Epithelial cell of prostate (primary cell): ENCODE measurements around the gene WWTR1.

Source experiments
- DNase-seq: peaks from one replicate; pipeline ENCODE4 v3.0.0-alpha.2; 2011; ENCODE audit warnings: low read depth, low spot score
- H3K27ac ChIP-seq: fragments of 450-650 bp; 2 replicates; pipeline ENCODE4 v1.5.1; 2017; ENCODE audit warnings: mild to moderate bottlenecking

The WWTR1 gene

DNA sequence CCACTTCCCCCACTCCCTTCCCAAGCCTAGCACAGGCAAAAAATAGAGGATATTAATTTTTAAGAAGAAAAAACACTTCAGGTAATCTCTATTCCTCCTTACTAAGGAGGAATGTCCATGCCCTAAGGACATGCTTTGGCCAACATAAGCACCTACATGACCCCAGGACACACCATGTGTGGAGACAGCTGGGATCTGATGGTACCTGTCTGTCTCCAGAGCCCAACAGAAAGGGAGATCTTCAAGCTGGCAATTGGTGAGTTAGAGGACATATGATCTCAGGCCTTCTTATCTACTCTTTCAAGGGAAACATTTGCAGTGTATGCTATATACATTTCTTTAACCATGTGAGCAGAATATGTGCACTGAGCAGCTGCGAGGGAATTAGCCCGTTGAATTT, 176.3 kb downstream of the WWTR1 start:
- DNase-seq: no peak
- H3K27ac ChIP-seq: no peak overlapping the region

DNA sequence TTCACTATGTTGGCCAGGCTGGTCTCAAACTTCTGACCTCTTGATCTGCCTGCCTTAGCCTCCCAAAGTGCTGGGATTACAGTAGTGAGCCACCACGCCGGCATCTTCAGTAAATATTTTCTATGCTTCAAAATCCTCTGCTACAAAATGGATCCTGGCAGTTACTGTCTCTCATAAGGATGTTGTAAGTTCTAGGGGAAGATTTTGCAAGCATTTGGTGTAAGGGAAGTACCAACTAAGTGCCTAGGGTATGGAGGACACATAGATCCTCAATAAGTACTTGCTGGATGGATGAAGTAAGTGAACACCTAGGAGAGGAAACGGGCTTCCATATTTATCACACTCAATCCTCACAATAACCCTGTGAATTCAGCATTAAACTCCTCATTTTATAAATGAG, 176.8 kb downstream of the WWTR1 start:
- H3K27ac ChIP-seq: no peak overlapping the region
- no peak for DNase-seq

DNA sequence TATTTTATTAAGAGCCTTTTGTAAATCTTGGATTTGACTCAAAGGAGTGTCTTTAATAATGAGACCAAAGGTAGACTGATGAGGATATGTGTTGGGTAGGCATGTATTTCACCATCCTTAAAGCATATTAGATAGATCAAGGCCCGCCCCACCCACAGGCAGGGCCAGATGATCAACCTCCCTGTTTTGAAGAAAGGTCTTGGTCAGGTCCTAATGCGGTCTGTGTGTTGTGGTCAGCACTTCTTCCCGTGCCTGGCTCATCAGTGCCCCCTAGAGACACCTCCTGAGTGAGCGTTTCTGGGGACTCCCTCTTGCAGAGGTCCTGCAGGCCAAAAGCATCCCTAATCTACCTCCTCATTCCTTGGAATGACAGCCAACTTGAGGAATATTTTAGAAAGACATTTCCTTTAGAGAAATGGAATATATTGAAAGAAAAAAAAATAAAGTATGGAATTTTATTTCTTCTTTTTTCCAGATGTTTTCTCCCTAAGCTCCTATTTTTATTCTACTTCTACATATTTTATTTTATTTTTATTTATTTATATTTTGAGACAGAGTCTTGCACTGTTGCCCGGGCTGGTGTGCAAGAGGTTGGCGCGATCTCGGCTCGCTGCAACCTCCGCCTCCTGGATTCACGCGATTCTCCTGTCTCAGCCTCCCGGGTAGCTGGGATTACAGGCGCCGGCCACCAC, 177.4 kb downstream of the WWTR1 start:
- no peak overlapping the region for H3K27ac ChIP-seq
- peak; percentile 27 for DNase-seq

DNA sequence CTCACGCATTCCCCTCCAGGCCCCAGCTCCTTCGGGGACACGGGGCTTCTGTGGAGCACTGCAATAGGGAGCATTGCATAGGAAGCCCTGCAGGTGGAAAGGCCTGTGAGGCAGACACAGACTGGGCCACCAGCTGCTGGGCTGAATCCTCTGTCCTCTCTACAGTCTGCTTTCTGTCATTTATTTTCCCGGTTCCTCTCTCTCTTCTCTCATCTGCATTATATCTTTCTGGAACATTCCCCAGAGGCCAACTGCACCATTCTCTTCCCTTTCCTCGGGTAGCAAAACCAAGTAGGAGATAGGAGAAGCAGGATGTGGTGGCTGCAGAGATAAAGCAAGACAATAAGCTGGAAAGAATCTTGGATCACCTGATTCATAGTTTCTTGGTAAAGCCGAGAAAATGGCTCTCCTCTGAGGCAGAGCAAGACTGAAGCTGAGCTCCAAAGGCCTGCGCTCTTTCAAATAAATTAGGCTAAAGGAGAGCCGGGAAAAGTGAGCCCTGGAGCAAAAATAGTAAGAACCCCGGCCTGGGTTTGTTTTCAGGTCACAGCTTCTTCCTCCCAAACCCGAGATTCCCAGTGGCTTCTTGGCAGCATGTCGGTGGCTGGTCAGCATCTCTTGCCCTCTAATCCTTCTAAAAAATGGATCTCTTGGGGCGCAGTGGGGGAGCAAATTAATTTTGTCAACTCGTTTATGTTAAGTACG, 178.1 kb downstream of the WWTR1 start:
- no peak for DNase-seq
- H3K27ac ChIP-seq: no peak overlapping the region

DNA sequence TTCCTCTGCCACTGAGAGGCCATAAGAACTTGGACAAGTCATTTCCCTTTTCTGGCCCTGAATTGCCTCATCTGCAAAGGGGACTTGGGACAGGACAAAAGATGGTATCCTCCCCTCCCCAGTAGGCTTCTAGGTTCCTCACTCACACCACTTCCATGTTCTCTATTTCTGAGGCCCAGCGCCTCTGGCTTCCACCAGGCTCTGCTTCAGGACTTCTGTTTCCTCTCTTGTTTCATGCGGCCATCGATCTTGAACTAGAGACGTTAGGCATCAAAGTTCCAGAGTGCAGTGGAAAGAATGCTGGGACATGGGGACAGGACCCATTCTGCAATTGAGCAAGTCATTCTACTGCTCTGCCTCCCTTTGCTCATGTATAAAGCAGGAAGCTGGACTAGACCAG, 181.6 kb downstream of the WWTR1 start:
- no peak overlapping the region for H3K27ac ChIP-seq
- DNase-seq: no peak

DNA sequence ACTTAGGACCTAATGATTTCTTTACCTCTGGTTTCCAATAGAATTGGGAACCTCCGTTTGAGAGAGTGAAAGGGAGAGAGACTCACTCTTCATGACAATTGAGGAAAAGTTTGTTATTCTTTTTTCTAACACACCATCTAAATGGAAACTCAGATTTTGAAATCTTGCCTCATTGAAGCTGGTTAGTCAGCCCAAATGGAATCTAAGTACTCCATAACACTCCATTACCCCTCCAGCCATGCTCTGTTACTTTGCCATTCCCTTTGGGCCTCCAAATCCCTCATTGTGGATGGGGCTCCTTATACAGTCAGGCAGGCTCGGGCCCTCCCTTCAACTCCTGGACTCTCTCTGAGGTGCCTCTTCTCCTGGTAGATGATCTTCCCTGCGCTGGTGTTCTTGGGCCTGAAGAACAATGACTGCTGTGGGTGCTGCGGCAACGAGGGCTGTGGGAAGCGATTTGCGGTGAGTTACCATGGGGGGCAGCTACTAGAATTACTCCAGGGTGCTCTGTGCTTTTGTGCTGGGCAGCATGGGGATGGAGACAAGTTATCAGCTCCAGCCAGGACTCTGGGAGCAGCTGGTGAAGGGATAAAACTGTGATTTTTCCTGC, 182.3 kb downstream of the WWTR1 start:
- no peak for DNase-seq
- no peak overlapping the region for H3K27ac ChIP-seq

DNA sequence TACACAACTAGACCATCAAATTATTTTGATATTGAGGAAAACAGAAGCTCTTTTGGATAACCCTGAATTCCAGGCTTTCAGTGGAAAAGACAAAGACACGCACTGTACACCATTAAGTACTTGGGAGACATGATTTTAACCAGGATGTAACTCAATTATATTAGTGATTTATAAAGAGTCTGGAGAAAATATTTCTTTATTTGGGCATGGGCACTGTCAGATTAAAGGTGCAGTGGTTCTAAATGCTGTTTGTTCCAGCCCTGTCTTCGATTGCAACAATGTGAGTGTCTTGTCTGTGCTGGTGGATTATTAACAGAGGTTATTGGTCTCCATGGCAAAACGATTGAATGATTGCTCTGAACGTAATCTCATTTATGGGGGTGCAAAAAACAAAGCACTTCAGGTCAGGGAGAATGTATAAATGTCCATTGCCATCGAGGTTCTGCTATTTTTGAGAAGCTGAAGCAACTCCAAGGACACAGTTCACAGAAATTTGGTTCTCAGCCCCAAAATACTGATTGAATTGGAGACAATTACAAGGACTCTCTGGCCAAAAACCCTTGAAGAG, 183.5 kb downstream of the WWTR1 start, which contains the start of gene TM4SF4:
TM4SF4 (plus strand) TSS at position 448 of the 568 bp plus-strand sequence. CDS start 181 bp downstream, outside the sequence.
- no peak for DNase-seq
- peak within 1 kb of the TSS; percentile 31 for H3K27ac ChIP-seq

DNA sequence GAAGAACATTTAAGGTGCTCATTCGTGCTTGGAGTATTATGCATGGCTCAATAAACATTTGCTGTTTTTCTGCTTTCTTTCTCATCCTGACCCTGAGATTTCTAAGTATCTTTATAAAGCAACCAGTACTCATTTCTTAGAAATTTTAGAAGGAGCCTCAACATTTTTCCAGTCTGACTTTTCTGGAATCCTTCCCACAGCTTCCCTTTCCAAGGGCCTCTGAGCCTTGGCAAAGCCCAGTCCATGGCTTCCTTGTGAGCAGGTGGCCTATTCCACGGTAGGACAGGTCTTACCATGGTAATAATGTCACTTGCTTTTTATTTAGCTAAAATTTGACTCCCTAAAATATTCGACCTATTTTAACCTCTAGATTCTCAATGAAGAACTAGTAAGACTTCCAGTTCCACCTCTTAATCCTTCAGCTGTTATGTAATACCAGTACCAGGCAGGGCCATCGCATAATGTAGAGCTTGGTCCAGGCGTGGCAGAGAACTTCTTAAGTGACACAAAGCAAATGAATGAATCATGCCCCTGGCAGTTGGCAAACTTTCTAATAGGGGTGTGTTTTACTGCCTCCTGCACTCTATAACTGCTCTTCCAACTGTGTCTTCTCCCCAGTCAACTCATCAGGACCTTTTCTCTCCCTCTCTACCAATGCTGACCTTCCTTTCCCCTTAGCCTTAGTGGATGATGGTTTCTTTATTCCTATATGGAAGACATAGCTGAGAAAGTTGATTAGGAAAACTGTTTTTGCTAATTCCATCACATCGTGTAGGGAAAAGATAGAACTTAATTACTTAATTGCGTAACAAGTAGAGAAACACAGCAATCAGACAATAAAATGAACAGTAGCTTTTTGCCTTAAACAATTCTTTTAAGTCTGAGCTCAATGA, 184.2 kb downstream of the WWTR1 start:
- peak overlapping the region; percentile 31 for H3K27ac ChIP-seq
- peak; percentile 73 for DNase-seq

DNA sequence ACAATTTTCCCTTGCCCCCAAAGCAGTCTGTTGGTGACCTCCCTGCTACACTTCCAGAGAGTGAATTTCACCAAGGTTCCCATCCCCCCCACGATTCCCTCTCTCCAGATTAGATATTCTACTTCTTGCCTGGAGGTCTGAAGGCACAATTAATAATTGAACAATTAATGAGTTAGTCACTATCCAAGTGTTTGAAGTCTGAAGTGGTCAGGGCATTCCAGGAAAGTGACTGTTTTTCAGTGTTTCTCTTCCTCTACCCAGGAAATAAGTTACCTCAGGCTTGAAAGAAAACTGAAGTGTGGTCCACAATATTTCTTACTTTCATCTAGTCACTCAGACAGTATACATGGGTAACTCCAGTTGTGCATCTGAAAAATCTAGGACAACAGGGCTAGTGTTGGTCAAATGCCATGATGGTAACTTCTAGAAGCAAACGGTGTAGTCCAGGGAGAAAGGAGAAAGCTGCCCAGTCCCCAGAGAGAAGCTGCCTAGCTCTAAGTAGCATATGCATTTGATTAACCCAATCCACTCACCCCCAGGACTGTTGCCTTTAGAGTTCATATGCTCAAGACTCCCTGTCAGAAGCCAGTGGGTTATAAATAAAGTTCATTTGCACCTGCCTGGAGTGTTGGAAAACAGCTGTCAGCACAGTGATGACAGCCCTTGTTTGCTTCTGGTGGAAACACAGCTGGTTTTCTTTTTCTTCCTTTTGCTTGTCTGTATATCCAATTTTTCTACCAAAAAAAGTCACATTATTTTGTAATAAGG, 185.6 kb downstream of the WWTR1 start:
- H3K27ac ChIP-seq: no peak overlapping the region
- no peak for DNase-seq

DNA sequence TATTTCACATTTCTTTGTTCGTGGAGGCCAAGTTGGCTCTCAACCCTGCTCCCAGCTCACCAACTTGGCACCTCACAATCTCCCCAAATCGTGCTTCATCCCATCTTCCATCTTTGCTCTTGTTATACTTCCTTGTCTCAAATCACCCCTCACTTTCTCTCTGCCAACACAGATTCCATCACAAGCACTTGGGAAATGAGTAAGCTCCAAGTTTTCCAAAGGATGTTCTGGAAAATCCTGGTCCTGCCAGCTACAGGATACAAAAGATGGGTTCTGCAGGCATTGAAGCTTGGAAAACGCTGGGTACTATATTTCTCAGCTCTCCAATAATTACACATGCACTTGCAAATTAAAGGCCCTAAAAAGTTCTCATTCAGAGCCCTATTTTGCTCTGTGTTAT, 187.4 kb downstream of the WWTR1 start:
- no peak overlapping the region for H3K27ac ChIP-seq
- no peak for DNase-seq

DNA sequence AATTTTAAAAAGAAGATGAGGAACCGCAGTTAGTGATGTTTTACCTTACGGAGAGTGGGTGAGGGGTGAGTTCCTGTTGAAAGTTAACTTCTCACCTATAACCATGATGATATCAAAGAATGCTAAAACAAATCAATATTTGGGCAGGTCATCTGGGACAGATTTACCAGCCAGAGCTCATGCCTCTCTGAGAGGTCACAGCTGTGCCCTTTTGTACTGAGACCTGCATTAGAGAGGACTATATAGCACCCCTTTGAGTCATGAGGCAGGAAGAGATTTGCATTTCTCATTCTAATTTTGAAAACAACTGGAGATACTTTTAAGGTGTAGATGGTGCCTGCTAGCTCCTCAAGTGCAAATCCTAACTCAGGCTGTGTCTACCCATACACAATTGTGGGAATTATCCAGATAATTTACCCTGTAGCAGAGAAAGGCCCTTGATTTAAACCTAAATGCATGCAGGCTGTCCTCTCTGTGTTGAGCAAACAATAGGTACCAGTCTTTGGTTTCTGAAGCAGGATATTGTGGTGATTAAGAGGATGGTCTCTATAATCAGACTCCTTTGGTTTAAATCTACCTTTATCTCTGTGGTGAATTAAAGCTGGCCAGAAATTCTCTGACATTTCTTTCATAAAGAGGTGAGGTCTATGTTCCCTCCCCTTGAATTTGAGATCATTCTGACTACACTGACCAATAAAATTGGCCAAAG, 189.2 kb downstream of the WWTR1 start:
- H3K27ac ChIP-seq: no peak overlapping the region

More for the DNA sequence above, 189.2 kb downstream of the WWTR1 start:
- DNase-seq: no peak
